Measurements from ENCODE around the gene SLC25A3. TPM values are rescaled to one million over a fixed set of nuclear protein-coding genes. Genes with fewer than 3 reads are reported as not detected.

The SLC25A3 gene
- total RNA-seq, result 526 and 636 TPM in 2 replicates

DNA sequence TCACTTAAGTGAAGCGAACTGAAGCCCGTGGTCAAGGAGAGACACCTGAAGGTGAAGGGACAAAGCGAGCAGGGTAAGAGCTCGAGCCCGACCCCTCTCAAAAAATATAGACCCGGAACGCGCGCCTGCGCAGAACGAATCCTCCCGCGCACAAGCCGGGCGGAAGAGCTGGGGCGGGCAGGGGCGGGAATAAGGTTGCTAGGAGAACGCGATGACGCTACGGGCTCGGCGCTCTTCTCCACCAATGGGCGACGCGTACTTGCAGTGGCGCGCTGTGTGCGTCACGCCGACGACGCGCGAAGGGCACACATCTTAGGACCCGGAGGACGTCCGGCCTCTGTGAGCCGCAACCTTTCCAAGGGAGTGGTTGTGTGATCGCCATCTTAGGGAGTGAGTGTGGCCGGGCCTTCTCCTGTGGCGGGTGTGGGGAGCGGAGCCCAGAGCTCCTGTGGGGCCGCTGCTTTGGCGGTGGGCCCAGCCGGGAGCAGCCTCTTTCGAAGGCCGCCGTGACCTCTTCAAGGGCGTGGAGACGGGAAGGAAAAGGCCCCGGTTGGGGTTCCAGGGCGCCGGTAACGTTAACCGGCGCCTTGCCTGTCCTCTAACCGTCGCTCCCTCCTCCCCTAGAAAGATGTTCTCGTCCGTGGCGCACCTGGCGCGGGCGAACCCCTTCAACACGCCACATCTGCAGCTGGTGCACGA, at the start of gene SLC25A3:
TSS of gene SLC25A3 (plus strand) at position 336 of the 699 bp plus-strand sequence. CDS start at position 629, 293 bp downstream.

DNA sequence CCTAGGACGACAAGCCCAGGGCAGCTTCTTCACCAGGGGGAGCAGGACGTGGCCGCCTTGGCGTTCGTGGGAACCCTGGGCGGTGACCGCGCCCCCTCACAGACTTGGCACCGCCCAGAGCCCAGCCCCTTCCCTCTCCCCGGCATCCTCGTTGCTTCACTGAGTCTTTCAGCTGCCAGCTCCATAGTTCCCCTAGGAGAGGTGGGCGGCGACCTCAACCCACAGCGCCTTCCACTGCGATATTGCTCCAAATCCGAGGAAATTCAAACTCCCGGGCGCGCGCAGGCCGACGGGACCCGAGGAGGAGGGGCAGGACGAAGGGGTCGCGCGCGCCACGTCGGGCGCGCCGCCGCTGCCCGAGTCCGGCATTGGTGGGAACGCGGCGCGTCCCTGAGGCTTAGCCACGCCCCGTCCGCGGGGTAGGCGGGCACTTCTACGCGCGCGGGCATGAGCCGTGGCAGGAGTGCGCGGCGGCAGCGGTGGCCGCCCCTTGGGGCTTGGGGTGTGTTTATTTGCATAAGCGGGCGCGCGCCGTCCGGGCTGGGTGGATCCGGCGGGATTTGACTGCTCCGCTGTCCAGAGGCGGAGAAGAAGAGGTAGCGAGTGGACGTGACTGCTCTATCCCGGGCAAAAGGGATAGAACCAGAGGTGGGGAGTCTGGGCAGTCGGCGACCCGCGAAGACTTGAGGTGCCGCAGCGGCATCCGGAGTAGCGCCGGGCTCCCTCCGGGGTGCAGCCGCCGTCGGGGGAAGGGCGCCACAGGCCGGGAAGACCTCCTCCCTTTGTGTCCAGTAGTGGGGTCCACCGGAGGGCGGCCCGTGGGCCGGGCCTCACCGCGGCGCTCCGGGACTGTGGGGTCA, 51.5 kb downstream of the SLC25A3 start, which contains the start of the genes APAF1 and IKBIP:
TSS of gene APAF1 (plus strand) at position 579 of the 860 bp plus-strand sequence. CDS start 3,070 bp downstream, outside the sequence.
TSS of gene IKBIP (minus strand) at position 77 of the 860 bp plus-strand sequence. CDS start 87 bp downstream, outside the sequence.

Other genes with a start within 250 kb of the SLC25A3 start
- 24.5 and 25.1 TPM in 2 replicates for gene TMPO, start 78.1 kb upstream of the SLC25A3 start, total RNA-seq
- 51.6 and 76.6 TPM in 2 replicates for gene IKBIP, start 51.1 kb downstream of the SLC25A3 start, total RNA-seq
- gene APAF1, start 51.6 kb downstream of the SLC25A3 start, total RNA-seq, result 16.1 and 18.4 TPM in 2 replicates

Measured in smooth muscle cell of bladder (primary cell).